Islet precursor cell (in vitro differentiated cells): ENCODE data around the gene GCFC2.
"Not testable (repeated sequence)": the region's sequence is repeated elsewhere in the genome, so short reads cannot be mapped to it uniquely, and the experiment has no call there.

Experiments
- DNase-seq: peaks from one replicate; pipeline ENCODE4 v3.0.0-alpha.2; 2018

GCFC2 gene

DNA sequence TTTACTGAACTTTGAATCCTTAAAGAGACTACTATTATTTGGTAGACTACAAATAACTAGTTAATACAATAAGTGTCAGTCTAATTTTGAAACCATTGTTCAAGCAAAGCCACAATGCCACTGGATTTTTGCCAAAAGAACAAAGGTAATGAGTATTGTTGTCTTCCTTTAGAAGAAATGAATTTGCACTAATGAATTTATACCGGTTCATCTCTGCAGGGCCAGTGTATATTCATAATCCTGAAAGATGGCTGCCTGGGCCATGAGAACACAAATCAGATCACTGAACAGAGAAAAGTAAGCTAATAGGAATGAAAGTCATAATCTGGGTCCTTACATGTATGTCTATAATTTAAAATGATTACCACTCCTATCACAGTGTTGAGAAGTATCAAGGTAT lies 31.2 kb downstream of the GCFC2 start:
- DNase-seq = no peak

DNA sequence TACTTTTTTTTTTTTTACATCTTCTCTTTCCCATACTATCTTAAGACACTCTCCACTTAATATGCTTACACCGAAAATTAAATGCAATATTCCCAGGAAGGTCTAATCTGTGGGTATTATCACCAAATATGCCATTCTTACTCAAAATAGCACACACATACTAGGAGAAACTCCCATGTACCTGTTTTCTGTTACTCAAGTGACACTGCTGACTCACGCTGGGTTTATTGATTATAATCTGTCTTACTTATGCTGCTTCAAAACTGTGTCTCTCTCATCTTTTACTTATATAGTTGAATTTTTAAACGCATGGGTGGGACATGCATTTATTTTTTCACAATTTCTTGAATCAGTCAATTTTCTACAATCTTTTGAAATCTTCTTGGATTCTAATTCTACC lies 34.3 kb downstream of the GCFC2 start:
- no peak for DNase-seq

DNA sequence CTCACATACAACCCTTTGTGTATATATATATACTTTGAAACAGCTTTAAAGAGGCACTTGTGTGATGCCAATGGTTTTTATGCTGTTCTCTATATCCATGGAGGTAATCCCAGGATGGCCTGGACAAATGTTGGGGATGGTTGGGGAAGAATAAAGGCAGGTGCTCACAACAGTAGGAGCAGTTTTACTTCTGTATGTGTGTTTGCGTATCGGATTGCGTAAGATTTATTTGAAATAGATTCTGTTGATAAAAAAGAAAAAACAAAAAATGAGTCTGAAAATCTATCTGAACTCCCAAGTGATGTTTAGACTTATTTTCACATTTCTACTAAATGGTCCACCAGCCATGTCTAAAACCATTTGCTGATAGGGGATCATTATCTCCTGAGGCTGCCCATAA lies 34.8 kb downstream of the GCFC2 start:
- no peak for DNase-seq

DNA sequence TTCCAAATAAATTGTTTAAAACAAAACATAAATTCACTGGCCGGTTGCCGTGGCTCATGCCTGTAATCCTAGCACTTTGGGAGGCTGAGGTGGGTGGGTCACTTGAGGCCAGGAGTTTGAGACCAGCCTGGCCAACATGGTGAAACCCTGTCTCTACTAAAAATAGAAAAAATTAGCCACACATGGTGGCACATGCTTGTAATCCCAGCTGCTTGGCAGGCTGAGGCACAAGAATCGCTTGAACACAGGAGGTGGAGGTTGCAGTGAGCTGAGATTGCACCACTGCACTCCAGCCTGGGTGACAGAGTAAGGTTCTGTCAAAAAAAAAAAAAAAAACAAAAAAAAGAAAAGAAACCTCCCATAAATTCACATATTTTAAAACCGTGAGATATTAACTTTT lies 35.3 kb downstream of the GCFC2 start:
- DNase-seq = not testable (repeated sequence)

DNA sequence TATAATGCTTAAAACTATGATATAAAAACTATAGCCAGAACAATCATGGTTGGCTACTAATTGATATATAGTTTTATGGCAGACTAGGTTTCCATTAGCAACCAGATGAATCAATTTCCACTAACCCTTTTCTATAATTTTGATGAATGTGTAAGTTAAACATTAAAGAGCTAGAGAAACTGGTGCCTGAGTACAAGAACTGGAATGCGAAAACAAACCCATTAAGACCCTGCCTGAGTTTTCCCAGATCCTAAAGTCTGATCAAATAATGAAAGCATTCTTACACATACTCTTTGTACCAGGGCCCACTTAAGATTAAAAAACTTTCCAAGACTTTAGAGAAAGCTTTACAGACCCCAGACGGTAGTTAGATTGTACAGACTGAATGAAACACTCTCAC lies 42.8 kb downstream of the GCFC2 start:
- DNase-seq = no peak

DNA sequence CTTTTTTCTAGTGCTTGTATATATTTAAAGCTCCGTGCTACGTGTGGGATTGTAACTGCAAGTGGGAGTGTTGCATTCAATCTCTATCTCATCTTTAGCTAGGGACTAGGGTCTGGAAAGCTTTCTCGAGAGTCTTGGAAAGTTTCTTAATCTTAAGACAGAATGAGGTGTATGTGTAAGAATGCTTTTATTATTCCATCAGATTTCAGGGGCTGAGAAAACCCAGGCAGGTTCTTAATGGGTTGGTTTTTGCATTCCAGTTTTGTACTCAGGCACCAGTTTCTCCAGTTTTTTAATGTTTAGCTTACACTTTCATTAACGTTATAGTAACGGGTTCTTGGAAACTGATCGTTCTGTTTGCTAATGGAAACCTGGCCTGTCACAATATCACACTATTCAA lies 43.8 kb downstream of the GCFC2 start:
- no peak for DNase-seq

DNA sequence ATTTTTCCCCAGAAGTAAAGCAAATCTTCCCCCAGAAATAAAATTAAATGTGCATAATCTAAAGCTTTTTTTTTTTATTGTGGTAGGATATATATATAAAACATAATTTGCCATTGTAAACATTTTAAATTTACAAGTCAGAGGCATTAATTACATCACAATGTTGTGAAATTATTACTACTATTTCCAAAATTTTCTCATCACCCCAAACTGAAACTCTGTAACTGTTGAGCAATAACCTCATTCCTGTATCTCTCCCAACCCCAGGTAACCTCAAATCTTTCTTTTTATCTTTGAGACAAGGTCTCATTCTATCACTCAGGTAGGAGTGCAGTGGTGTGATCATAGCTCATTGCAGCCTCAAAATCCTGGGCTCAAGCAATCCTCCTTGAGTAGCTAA lies 52.9 kb downstream of the GCFC2 start:
- no peak for DNase-seq

DNA sequence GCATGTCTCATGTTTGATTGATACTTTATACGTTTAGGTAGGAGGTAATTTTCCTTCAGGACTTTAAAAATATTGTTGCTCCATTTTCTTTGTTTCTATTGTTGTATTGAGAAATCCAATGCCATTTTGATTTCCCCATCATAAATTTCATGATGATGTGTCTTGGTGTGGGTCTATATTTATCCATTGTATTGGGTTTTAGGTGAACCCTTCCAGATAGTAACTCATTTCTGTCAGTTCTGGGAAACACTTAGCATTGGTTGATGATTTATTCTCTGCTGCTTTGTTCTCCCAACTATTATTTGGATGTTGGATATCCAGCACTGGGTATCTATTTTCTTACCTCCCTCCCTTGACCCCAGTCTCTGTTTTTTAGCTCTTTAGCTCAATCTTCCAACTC lies 54.2 kb downstream of the GCFC2 start:
- no peak for DNase-seq

DNA sequence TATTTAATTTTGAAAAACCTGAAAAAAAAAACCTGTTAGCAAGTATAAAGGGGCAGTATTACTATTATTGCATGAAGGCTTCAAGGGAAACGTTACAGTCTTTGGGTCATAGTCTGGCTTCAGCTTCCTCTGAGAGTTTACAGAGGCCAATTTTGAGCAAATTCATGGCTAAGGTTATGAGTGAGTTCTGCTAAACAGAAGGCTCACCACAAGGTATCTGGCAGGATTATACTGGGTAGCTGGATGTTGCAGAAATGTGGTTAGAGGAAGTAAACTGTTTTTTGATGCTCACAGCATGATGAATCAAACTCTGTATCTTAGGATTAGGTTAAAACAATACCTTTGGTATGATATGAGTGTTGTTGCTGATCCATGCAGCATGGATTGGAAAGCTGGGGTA lies 54.9 kb downstream of the GCFC2 start:
- DNase-seq = no peak

DNA sequence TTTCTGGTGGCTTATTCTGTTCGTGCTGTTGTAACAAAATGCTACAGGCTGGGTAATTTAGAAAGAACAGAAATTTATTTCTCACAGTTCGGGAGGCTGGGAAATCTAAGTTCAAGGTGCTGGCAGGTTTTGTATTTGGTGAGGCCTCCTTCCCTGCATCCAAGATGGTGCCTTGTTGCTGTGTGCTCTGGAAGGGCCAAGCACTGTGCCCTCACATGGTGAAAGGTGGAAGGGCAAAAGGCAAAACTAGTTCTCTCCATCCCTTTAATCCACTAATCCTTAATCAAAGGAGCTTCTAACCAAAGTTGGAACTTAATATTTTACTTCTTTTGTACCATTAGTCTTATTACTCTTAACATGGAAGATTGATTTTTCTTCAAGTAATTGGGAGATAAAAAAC lies 56.7 kb downstream of the GCFC2 start:
- no peak for DNase-seq

DNA sequence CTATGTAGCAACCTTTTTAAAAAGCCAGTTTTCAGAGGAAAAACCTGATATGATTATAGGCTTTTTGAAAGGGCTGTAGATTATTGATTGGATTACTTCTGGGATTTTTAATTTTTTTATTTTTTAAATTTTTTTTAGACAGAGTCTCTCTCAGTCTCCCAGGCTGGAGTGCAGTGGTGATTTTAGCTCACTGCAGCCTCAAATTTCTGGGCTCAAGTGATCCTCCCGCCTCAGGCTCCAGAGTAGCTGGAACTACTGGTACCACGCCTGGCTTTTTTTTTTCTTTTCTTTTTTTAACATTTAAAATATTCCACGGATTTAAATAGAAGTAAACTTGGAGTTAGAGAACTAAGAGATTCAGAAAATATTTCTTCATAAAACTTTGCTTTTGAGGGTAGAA lies 62.9 kb downstream of the GCFC2 start:
- DNase-seq = no peak

DNA sequence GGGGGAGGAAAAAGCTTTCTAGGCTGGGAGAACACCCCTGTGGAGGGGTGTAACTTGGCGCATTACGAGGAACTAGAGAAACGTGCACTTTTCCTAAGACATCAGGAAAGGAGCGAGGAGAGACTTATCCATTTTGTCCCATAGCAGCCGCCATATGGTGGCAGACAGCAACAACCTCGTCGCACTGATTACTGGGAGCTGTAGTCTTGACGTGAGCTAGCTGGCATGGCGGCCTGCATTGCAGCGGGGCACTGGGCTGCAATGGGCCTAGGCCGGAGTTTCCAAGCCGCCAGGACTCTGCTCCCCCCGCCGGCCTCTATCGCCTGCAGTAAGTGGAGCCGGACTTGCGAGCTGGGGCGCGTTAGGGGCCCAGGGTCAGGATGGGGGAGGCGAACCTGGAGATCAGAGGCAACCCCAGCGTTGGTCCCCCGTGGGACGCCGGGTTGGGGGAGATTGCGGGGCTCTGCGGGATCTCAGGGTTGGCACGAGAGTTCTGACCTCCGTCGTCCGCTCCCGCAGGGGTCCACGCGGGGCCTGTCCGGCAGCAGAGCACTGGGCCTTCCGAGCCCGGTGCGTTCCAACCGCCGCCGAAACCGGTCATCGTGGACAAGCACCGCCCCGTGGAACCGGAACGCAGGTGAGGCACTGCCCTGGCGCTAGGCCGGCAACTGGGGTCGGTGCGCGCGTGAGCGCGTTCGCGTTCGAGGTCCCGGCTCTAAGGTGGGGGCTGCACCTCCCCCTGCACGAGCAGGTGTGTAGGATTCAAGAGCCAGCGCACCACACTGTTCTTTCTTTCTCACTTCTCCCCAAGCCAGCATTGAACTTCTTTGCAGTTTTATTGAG lies 63.9 kb downstream of the GCFC2 start, which contains the start of gene MRPL19:
Gene MRPL19 (plus strand): TSS at position 201 of the 843 bp plus-strand sequence. CDS start 25 bp downstream, at position 226.
- peak; percentile 94 for DNase-seq

DNA sequence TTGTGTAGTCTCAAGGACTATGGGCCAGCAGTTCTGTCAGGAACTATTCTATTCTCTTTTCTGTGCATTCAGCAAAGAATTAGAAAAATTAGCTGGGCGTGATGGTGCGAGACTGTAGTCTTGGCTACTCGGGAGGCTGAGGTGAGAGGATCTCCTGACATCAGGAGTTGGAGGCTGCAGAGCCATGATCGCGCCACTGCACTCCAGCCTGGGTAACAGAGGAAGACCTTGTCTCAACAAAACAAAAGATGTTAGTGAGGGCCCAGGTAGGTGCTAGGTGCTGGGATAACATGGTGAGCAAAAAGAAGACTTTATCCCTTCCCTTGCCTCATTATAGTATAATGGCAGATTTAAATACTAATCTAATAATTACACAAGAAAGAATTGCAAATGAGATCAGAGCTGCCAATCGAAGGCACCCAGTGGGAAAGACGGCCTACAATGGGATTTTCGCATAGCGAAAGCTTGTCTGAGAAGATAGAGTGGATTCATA lies 64.6 kb downstream of the GCFC2 start:
- DNase-seq = no peak

DNA sequence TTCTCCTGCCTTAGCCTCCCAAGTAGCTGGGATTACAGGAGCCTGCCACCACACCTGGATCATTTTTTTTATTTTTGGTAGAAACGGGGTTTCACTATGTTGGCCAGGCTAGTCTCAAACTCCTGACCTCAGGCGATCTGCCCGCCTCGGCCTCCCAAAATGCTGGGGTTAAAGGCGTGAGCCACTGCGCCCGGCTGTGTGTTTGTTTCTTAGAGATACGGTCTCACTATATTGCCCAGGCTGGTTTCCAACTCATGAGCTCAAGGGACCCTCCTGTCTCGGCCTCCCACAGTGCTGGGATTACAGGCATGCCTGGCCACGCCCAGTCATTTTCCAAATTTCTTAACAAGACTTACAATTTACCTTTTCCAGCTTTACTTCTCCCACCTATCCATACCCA lies 65.1 kb downstream of the GCFC2 start:
- DNase-seq = no peak

DNA sequence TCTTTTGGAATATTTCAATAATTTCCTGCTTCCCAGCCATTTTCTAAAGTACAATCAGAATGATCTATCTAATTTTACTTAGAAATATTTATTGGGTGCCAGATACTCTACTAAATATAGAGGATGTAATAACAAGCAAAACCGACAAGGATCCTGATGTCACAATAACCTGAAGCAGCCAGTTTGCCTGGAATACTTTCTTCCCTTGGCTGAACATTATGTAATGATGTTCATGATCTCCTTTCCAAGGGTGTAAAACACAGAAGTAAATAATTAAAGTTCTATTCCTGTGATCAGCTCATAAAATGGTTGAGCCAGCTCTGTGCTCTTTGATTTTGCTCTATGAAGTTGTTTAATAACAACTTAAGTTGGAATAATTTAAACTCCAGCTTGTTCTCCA lies 66.7 kb downstream of the GCFC2 start:
- no peak for DNase-seq

DNA sequence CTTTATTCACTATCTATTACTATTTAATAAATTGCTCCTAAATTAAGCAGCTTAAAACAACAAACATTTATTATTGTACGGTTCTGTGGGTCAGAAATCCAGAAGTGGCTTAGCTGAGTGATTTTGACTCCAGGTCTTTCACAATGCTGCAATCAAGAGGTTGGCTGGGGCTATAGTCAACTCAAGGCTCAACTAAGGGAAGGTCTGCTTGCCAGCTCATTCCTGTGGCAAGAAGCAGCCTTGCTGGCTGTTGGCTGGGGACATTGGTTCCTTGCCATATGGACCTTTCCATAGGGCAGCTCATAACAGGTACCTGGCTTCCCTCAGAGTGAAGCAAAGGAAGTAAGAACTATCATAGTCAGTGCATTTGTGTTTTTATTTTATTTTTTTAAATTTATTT lies 69.1 kb downstream of the GCFC2 start:
- DNase-seq = no peak

DNA sequence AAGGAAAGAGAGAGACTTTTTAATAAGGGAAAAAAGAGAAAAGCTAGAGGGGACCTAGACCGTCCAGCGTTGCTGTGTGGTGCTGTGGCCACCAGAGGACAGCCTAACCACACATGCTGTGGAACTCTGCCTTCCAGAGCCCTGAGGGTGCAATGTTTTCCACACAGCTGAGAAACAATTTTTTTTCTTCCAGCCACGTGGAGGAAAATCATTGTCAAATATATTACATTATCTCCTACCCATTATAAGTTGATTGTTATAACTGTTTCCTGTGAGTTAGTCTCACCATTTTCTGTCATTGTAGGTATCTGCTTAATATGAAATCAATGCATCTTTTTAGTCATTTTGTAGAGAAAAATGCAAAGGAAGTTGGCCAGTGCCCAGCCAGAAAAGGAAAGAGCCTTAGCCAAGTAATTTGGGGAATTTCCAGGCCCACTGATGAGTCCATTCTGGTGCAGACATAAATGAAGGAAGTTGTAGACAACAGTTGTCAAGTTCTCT lies 70.0 kb downstream of the GCFC2 start:
- peak; percentile 78 for DNase-seq

DNA sequence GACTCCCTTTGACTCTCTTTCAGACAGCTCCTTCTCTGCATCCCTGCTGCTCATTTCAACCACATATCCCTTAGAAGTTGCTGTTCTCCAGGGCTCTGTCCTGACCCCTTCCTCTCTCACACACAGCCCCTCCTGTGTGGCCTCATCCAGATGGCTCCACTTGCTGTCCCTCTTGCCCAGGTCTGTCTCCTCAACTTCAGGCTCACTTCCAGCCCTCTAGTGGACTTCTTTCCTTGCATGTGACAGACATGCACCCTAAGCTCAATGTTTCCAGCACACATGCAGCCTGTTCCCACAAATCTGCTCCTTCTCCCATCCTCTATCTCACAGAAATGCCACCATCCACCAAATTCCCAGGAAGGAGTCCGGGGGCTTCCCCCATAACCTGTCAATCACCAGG lies 73.1 kb downstream of the GCFC2 start:
- no peak for DNase-seq

DNA sequence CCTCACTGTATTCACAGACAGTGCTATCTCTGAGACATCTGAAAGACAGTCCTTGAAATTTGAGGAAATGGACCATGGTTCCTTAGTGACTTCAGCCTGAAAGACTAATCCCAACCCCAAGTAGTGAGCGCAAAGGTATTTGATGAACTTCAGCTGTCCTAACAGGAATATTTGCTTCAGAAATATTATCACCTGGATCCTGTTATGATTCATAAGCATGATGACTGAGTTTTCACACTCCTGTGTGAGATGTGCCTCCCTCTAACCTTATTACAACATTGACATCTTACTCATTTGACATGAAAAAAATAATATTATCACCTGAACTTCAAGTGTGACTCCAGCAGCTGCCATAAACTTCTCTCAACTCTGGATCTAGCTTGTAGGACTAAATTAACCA lies 75.8 kb downstream of the GCFC2 start:
- no peak for DNase-seq

DNA sequence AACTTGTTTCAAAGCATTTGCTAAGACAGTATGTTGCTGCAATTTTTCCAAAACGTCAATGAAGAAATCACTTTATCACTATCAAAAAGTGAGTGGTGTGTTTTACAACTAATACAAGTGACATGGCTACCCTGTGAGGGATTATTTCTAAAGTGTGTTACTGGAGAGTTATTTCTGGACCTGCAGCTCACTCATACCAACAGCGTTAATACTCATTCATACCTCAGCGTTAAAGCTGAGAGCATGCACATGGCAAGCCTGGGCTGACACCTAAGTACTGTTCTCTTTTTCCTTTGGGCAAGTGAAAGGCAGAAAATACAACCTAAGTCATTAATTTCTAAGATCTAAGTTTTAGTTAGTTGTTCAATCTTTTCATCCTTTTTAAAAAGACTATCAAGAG lies 77.1 kb downstream of the GCFC2 start:
- no peak for DNase-seq

DNA sequence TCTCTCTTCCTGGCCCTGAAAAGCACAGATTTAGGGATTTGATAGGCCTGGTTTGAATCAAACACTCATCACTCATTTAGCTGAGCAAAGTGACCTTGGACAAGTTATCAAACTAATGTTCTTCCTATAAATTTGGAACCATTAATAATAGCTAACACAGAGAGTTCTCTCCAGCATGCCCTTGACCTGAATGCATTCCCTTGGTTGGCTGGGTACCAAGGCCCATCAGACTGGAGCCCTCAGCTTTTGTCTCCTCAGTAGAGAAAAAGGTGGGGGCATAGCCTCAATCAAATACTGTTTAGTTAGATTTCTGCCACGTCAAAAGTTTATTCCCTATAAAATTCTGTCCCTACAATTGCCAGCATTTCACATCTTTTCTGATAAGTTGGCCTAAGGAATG lies 77.9 kb downstream of the GCFC2 start:
- no peak for DNase-seq

DNA sequence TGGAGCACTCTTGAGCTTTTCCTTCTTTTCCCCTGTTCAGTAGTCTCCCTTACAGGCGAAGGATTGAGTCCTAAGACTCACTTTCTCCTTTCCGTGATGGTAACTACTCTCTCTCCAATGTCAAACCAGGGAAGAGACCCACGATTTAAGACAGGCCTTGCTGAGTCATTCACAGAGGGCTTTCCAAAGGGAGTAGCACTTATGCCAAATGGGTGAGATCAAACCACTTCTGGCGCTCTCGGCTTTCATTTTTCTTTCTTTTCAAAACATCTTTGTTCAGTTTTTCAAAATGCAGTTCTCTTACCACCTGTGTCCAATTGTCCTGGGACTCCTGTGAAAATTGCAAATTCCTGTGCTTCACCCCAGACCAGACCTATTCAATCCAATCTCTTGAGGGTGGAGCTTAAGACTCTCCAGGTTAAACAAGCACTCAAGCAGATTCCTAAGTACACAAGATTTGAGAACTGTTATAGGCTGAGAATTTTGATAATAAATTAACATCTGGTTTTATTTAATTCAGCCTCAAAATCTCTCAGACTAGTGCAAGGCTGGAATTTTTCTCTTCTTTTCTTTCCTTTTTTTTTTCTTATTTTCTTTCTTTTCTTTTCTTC lies 78.5 kb downstream of the GCFC2 start:
- DNase-seq = peak; percentile 57

DNA sequence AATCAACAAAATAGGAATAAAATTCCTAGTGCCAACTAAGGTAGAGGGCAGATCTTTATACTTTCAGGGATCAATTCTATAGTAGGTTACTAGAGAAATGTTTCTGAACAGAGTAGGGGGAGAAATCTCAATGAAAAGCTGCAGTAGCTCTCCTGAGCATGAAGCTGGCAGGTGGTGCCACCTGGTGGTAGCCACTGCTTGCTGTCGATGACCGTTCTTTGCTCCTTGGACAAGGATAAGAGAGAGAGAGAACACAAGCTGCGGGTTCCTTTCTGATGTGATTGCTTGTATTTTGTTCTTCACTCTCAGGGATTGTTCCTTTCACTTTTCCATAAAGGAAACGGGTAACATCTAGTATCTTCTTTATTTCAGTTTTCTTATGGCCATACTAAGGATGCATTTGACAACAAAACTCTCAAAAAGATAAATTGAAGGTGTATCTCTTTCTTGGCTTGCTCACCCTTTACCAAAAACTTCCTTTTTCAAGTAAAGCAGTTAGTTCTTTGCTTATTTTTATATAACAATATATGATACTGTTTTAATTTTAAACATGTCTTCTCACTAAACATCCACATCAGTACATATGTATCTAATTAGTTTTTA lies 82.7 kb downstream of the GCFC2 start:
- peak; percentile 91 for DNase-seq

DNA sequence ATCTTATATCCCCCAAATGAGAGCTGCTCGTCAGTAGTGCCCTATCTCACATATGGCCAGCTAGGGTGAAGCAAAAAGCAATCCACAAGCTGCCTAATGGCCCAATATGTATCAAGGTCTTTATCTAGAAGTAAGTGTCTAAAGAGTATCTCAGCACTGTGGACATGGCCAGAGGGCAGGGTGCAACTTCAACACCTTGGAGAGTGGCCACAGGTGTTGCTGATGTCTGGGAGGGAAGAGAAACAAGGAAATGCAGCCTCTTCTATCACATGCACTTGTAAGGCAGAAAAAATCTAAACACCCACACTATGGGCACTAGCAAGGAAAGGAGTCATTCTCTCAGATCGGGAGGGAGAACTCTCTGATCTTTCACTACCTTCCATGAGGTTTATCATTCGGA lies 87.8 kb downstream of the GCFC2 start:
- no peak for DNase-seq
